Prostate gland (tissue), 2 donors: Measurements from ENCODE around the gene PFKFB3.

ENCODE experiments used
- CTCF ChIP-seq, 4 experiments: fragments of 200-600 bp in 2 of 4; fragments of 450-650 bp in 2 of 4; sonication (generic) in 2 of 4; IDR thresholded peaks; 1 replicate in 3 of 4; 2 replicates in 1 of 4; pipeline ENCODE4 v1.5.1; 2016 to 2019; ENCODE audit warnings: antibody characterized with exemption in 4 of 4, mild to moderate bottlenecking in 2 of 4, moderate library complexity in 2 of 4
- POLR2A ChIP-seq: fragments of 450-650 bp; IDR thresholded peaks from one replicate; pipeline ENCODE4 v1.6.1; 2016; ENCODE audit warnings: antibody characterized with exemption, mild to moderate bottlenecking

GRCh38 chr10:6158276-6158675 lies 44.5 kb upstream of the PFKFB3 start:
- TF ChIP-seq CTCF (IDR thresholded peaks at IDR 0.05) (no peak), POLR2A (no peak)
